NCI-H1417 (cell line): ENCODE results near the gene PACRGL.

Experiments used
- DNase-seq, 3 experiments: peaks; one replicate each; lab custom pipeline; 2025; lab: John Stamatoyannopoulos, UW

The PACRGL gene

GRCh38 chr4:20700007-20700761, at the start of gene PACRGL:
Gene PACRGL (plus strand): TSS chr4:20700458. CDS start chr4:20704482, 4,024 bp downstream.
- DNase-seq: peak; percentile 96 to 98 (median 98)

GRCh38 chr4:20652226-20652885, 47.9 kb upstream of the PACRGL start:
- DNase-seq: no peak

DNA sequence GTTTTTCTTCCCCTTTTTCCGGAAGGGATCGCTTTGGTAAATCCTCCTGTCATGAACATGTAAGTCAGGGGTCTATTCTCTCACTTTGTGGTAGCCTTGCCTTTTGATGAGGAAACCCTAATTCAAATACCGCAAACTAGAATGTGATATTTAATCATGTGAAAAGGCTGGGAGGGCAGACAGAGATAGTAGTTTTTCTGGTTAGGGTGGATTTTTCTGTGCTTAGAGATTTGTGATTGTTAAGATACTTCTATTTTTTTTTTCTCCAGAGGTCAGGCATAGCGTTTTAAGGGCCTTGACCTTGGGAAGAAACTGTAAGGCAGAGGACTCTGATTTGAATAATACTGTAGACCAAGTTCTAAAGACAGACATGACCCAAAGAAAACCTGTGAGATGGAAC, 41.8 kb upstream of the PACRGL start:
- DNase-seq: no peak

GRCh38 chr4:20662851-20663250, 37.4 kb upstream of the PACRGL start:
- no peak for DNase-seq

GRCh38 chr4:20666012-20666860, 34.0 kb upstream of the PACRGL start:
- DNase-seq: no peak

GRCh38 chr4:20672262-20672661, 28.0 kb upstream of the PACRGL start:
- DNase-seq: peak in 1 of 3 experiments; percentile 25

DNA sequence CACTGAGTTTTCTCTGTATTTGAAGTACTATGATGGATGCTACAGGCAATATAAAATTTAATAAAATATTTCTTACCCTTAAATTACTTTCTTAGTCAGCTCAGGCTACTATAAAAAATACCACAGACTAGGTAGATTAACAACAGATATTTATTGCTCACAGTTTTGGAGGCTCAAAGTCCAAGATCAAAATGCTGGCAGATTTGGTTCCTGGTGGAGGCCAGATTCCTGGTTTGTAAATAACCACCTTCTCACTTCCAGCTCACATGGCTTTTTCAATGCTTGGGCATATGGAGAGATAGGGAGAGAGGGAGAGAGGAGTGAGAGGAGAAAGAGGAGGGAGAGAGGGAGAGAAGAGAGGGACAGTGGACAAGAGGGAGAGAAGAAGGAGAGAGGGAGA, 24.5 kb upstream of the PACRGL start:
- DNase-seq: no peak

- peak in 2 of 3 experiments; percentile 10 to 33 for DNase-seq
These were observed 23.6 kb upstream of the PACRGL start for GRCh38 chr4:20676501-20677197.

DNA sequence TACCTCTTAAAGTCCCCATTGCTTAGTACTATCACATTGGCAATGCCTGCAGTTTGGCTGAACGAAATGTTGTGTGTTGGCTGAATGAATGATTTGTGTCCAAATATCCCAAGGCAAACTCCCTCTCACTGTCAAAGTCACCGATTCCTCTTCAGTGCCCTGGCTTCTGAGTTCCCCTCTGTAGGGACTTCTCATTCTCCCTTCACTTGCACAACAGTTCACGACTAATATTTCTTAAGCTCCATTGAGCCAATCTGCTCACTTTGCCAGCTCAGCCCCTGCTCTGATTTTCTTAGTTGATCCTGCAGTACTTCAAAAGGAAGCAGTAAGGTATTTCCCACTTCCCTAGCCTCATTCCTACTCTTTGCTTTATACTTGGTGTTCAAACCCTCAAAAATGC, 21.9 kb upstream of the PACRGL start:
- no peak for DNase-seq

- DNase-seq: no peak
These were observed 20.3 kb upstream of the PACRGL start for GRCh38 chr4:20679951-20680350.

DNA sequence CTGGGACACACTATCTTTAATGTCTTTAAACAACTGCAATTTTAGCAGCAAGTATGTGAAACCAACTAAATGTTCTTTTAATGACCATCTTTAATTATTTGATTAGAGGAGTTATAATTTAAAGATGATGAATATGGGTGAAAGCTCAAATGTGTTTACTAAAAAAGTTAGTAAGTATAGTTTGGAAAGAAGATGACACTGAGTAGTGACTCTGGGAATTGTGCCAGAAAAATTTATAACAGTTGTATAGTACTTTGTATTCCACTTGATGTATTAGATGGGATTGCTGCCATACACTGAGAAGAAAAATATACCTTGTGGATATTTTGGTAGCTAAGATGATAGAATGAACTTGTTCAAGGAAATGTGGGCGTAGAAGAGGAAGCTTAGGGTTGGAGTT, 19.5 kb upstream of the PACRGL start:
- no peak for DNase-seq

- DNase-seq: no peak
These were observed 19.0 kb upstream of the PACRGL start for GRCh38 chr4:20681271-20681670.

- no peak for DNase-seq
These were observed 17.4 kb upstream of the PACRGL start for GRCh38 chr4:20682853-20683252.

- no peak for DNase-seq
These were observed 16.5 kb upstream of the PACRGL start for GRCh38 chr4:20683766-20684165.

DNA sequence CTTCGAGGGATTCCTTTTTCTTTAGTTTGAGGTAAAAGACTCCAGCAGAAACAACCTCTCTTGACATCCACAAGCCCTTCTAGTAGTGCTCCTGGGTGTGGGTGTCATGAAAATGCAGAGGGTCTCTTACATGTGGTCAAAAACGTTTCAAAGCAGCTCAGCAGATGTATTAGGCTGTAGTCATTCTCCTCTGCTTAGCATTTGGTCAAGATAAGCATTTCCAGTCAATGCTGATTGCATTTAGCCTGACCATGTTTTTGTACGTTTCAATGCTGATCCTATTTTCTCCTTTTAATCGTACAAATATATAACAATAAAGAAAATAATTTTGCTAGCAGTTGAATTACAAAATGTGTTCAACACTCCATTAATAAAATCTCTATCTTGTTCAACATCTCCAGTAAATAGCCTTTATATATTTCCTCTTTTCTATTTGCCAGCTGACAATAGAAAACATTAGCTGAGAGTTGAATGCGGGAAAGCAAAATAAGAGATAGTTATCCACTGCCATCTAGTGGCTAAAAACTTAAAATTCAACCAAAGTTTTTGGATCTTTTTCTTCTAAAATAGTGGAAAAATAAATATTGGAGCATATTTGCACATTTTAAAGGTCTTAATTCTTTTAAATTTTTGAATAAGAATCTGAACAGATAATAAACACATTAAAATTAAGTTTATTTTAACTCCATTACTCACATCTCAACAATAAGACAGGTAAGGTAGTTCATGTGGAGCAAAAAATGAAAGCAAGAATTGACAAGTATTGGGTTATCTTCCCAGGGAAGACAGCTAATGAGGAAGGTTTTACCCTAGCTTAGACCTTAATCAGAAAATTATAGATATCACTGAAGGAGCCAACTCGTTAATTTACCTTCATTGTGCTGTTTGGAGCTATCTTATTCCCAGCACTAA, 15.2 kb upstream of the PACRGL start:
- DNase-seq: peak in 2 of 3 experiments; percentile 68 to 75

GRCh38 chr4:20687864-20688263, 12.4 kb upstream of the PACRGL start:
- no peak for DNase-seq

DNA sequence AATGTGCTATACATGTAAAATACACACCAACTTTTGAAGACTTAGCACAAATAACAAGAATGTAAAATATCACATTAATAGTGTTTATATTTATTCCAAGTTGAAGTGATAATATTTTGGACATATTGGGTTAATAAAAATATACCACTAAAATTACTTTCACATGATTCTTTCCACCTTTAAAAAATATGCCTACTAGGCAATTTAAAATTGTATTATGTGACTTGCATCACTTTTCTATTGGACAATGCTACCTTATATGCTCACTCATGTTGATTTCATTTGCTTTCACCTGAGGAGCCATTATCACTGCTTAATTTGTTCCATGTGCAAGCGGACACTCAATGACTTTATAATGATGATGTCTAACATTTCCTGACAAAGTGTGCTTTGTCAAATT, 3.4 kb upstream of the PACRGL start:
- no peak for DNase-seq

- no peak for DNase-seq
These were observed 1.9 kb upstream of the PACRGL start for GRCh38 chr4:20698382-20698781.

DNA sequence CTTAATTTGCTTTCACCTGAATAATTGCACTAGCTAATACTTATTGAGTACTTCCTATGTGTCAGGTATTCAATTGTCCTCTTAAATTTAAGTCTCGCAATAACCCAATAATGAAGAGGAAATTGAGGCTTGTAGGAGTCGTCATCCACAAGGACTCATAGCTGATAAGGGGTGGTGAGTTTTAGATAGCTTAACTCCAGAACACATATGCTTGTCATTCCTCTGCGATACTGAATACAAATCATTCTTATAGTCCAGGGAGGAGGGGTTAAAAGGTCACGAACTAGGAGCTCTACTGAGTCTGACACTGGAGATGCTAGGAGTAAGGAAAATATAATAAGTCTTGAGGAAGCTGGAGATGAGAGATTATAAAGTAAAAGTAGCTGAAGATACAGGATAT, 1.4 kb upstream of the PACRGL start:
- no peak for DNase-seq

DNA sequence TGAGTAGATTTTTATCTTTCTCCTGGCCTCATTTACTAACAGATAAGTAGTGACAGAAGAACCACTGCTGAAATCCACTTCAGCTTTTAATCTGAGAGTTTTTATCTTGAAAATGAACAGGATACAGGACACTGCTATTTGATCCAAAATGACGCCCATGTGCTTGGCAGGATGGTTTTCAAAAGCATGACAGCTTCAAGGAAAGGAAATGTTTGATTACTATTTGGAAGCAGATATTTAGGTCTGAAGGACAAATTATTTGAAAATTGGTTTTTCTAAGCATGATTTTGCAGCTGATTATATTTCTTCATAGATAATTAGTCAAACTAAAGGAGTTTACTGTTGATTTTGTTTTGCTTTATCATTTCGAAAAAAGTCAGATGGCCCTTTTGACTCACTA, 11.1 kb downstream of the PACRGL start:
- no peak for DNase-seq

DNA sequence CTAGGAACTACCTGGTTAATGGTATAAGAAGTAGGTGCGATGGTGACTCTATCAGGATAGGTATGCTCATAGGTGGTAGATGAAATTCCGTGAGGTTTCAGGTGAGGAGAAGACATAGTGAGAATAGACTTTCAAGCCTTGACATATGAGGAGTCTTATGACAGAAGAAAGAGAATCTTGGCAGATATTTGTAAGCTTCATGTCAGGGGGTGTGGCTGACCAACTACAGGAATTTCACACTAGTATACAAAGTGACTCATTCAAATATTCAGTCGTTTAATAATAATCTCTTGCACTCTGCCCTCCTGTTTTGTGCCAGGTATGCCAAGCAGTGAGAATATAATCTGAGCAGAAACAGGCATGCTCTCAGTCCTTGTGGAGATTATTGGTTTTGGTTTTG, 22.8 kb downstream of the PACRGL start:
- no peak for DNase-seq
